ENCODE data around the gene MEI4.

DNA sequence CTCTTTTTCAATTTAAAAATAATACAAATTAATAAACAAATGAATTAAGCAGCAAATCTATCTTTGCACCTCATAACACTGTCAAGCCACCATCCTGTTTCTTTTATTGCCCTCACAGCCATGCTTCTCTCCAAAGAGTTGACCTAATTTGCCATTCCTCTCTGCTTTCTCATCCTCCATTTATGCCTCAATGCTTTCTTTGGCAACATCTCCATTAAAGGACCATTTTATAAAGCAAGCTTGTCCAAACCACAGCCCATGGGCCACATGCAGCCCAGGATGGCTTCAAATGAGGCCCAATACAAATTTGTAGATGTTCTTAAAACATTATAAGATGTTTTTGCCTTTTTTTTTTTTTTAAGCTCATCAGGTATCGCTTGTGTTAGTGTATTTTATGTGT lies 26.4 kb upstream of the MEI4 start:
- TF ChIP-seq POLR2A (IDR thresholded peaks at IDR 0.05) = no peak
- TF ChIP-seq, protein P1, sequence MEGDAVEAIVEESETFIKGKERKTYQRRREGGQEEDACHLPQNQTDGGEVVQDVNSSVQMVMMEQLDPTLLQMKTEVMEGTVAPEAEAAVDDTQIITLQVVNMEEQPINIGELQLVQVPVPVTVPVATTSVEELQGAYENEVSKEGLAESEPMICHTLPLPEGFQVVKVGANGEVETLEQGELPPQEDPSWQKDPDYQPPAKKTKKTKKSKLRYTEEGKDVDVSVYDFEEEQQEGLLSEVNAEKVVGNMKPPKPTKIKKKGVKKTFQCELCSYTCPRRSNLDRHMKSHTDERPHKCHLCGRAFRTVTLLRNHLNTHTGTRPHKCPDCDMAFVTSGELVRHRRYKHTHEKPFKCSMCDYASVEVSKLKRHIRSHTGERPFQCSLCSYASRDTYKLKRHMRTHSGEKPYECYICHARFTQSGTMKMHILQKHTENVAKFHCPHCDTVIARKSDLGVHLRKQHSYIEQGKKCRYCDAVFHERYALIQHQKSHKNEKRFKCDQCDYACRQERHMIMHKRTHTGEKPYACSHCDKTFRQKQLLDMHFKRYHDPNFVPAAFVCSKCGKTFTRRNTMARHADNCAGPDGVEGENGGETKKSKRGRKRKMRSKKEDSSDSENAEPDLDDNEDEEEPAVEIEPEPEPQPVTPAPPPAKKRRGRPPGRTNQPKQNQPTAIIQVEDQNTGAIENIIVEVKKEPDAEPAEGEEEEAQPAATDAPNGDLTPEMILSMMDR (IDR thresholded peaks at IDR 0.05) = no peak

Measured in prostate gland (tissue), 2 donors.